Measurements from ENCODE around the gene NLRP12. TPM values are rescaled to one million over a fixed set of nuclear protein-coding genes. Genes with fewer than 3 reads are reported as not detected.
"Not testable (repeated sequence)": the region's sequence is repeated elsewhere in the genome, so short reads cannot be mapped to it uniquely, and the experiment has no call there.

The NLRP12 gene
- total RNA-seq, 1 donor: 6.9 TPM

DNA sequence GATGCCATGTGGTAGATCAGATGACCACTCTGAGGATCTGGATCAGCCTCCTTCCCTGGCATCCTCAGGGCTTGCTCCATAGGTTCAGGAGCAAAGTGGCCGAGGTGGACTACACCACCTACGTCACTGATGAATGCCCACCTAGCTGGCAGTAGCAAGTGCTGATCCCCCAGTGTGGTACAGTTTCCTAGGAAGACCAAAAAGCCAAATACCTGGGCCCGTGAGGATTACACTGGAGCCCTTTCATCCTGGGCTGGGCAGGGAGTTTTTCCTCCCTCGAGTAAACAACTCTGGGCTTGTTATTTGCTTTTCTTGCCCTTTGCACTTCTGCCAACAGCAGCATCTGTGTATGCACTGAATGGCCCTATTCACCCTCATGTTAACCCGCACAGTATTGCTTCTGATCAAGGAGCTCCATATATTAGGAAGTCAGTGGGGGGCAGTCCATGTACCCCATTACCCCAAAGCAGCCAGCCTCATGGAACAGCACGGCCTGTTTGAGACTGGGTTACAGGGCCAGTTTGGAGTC lies 40.3 kb upstream of the NLRP12 start:
- Histone ChIP-seq H3K27me3 (ENCODE audit: insufficient read depth, low read length) (no peaks in the 10 kb centered on the region), H3K4me1 (ENCODE audit: insufficient read depth, low read length) (peaks cover 29% of the 10 kb centered on the region), H3K9me3 (ENCODE audit: low read depth, low read length) (no peaks in the 10 kb centered on the region), H3K4me3 (ENCODE audit: low read length) (no peak overlapping the region)

DNA sequence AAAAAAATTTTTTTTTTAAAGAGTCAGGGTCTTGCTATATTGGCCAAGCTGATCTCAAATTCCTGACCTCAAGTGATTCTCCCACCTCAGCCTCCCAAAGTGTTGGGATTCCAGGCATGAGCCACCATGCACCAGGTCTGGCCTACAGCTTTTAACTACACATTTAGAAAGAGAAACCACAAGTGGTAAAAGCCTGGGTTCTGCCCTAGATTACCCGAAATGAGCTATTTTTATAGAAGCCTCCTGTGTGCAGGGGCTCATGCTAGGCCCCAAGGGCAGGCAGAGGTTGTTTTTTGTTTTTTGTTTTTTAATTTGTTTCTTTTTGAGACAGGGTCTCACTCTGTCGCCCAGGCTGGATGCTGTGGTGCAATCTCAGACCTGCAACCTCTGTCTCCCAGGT lies 29.6 kb upstream of the NLRP12 start:
- Histone ChIP-seq H3K9me3 (ENCODE audit: low read depth, low read length) (no peaks in the 10 kb centered on the region), H3K27me3 (ENCODE audit: insufficient read depth, low read length) (peaks cover 2% of the 10 kb centered on the region), H3K4me1 (ENCODE audit: insufficient read depth, low read length) (peaks cover 52% of the 10 kb centered on the region), H3K4me3 (ENCODE audit: low read length) (no peak overlapping the region)

DNA sequence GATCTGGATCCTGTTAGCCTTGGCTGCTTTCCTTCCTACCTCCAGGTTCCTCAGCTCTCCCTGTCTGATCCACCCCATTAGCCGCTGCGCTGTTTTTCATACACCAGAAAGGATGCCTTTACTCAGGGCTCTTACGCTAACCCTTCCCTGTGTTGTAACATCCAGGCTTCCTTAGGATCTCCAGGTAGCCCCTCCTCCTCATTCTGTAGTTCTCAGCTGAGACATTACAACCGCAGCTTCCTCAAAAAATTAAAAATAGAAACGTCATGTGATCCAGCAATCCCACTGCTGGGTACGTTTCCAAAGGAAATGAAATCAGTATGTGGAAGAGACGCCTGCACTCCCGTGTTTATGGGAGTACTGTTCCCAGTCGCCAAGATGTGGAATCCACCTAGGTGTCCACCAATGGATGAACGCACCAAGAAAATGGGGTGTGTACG lies 25.1 kb upstream of the NLRP12 start:
- H3K4me3 ChIP-seq (ENCODE audit: low read length): no peak overlapping the region
- no peaks in the 10 kb centered on the region for H3K9me3 ChIP-seq (ENCODE audit: low read depth, low read length)
- H3K4me1 ChIP-seq (ENCODE audit: insufficient read depth, low read length): peaks cover 87% of the 10 kb centered on the region
- peaks cover 2% of the 10 kb centered on the region for H3K27me3 ChIP-seq (ENCODE audit: insufficient read depth, low read length)

DNA sequence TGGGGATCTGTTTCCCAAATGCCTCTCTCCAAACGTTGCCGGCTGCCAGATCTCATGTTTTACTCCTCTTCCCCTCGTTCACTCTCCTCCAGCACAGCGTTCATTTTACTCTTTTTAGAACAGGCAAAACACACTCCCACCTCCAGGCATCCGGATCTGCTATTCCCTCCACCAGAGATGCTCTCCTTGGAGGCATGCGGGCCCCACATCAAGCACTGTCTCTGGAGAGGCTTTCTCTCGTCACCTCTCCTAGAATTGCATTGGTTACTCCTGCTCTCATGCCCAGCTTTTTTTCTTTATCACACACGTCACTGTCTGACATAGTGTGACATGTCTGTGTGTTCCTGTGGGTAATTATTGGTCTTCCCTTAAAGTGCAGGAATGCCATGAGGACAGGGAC lies 23.4 kb upstream of the NLRP12 start:
- Histone ChIP-seq H3K4me3 (ENCODE audit: low read length) (no peak overlapping the region), H3K27me3 (ENCODE audit: insufficient read depth, low read length) (peaks cover 2% of the 10 kb centered on the region), H3K4me1 (ENCODE audit: insufficient read depth, low read length) (peaks cover 82% of the 10 kb centered on the region), H3K9me3 (ENCODE audit: low read depth, low read length) (no peaks in the 10 kb centered on the region)

DNA sequence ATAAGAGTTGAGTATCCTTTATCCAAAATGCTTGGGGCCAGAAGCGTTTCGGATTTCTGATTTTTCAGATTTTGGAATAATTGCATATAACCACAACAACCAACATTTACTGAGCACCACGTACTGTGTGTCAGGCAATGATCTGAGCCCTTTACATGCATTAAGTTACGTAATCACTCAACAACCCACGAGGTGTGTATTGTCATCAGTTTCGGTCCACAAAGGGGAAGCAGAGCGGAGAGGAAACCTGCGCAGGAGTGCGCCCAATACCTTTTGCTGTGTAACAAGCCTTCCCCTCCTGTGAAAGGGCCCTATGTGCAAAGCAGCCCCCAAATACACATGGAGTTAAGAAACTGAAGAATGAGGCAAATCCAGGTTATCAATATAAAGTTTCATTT lies 20.7 kb upstream of the NLRP12 start:
- H3K9me3 ChIP-seq (ENCODE audit: low read depth, low read length): no peaks in the 10 kb centered on the region
- H3K4me1 ChIP-seq (ENCODE audit: insufficient read depth, low read length): peaks cover 79% of the 10 kb centered on the region
- peaks cover 2% of the 10 kb centered on the region for H3K27me3 ChIP-seq (ENCODE audit: insufficient read depth, low read length)
- H3K4me3 ChIP-seq (ENCODE audit: low read length): no peak overlapping the region

DNA sequence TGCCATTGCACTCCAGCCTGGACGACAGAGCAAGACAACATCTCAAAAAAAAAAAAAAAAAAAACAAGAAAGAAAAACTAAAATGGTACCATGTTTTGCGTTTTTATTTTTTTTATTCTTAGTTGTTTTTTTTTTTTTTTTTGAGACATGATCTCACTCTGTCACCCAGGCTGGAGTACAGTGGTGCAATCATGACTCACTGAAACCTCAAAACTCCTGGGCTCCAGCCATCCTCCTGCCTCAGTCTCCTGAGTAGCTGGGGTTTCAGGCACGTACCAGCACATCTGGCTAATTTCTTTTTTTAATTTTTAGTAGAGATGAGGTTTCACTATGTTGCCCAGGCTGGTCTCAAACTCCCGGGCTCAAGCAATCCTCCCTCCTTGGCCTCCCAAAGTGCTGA lies 16.8 kb upstream of the NLRP12 start:
- not testable (repeated sequence) for H3K27me3 ChIP-seq (ENCODE audit: insufficient read depth, low read length); H3K9me3 ChIP-seq (ENCODE audit: low read depth, low read length); H3K4me3 ChIP-seq (ENCODE audit: low read length)
- peaks cover 48% of the 10 kb centered on the region for H3K4me1 ChIP-seq (ENCODE audit: insufficient read depth, low read length)

DNA sequence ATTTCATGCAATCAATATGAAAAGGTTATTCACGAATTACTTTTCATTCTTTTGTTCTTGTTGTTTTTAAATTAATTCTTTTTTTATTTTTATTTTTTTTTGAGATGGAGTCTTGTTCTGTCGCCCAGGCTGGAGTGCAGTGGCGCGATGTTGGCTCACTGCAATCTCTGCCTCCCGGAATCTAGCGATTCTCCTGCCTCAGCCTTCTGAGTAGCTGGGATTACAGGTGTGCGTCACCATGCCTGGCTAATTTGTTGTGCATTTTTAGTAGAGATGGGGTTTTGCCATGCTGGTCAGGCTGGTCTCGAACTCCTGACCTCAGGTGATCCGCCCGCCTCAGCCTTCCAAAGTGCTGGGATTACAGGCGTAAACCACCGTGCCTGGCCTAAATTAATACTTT lies 16.1 kb upstream of the NLRP12 start:
- H3K4me3 ChIP-seq (ENCODE audit: low read length); H3K9me3 ChIP-seq (ENCODE audit: low read depth, low read length); H3K27me3 ChIP-seq (ENCODE audit: insufficient read depth, low read length): not testable (repeated sequence)
- peaks cover 42% of the 10 kb centered on the region for H3K4me1 ChIP-seq (ENCODE audit: insufficient read depth, low read length)

DNA sequence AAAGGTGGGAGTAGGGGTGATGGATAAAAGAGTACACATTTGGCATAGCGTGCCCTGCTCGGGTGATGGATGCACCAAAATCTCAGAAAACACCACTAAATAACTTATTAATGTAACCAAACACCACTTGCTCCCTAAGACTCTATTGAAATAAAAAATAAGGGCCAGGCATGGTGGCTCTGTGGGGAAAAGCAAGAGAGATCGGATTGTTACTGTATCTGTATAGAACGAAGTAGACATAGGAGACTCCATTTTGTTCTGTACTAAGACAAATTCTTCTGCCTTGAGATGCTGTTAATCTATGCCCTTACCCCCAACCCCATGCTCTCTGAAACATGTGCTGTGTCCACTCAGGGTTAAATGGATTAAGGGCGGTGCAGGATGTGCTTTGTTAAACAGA lies 14.3 kb upstream of the NLRP12 start:
- not testable (repeated sequence) for H3K27me3 ChIP-seq (ENCODE audit: insufficient read depth, low read length); H3K9me3 ChIP-seq (ENCODE audit: low read depth, low read length); H3K4me3 ChIP-seq (ENCODE audit: low read length)
- peaks cover 31% of the 10 kb centered on the region for H3K4me1 ChIP-seq (ENCODE audit: insufficient read depth, low read length)

DNA sequence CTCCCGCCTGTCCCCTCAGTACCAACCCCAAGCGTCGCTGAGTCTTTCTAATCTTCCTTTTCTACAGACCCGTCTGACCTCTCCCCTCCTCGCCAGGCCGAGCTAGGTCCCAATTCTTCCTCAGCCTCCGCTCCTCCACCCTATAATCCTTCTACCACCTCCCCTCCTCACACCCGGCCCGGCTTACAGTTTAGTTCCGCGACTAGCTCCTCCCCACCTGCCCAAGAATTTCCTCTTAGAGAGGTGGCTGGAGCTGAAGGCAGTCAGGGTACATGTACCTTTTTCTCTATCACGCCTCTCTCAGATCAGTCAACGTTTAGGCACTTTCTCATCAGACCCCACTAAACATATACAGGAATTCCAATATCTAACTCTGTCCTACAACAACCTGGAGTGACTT lies 8.7 kb upstream of the NLRP12 start:
- H3K27me3 ChIP-seq (ENCODE audit: insufficient read depth, low read length); H3K9me3 ChIP-seq (ENCODE audit: low read depth, low read length); H3K4me3 ChIP-seq (ENCODE audit: low read length): not testable (repeated sequence)
- peaks cover 31% of the 10 kb centered on the region for H3K4me1 ChIP-seq (ENCODE audit: insufficient read depth, low read length)

DNA sequence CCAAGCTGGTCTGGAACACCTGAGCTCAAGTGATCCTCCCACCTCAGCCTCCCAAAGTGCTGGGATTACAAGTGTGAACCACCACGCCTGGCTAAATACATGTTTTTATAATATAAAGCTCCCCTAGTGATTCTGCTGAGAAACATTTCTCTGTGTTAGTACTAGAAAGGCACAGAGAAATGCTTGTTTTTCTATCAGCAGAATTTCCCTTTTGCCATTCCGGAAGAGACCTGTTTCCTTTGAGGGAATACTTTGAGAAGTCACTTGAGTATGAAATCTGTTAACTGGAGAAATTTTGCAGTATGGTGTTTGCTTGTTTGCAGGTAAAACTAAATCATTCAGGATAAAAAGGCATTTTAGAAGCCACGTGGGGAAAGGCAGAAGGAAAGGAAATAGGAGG lies 4.4 kb upstream of the NLRP12 start:
- peaks cover 61% of the 10 kb centered on the region for H3K4me1 ChIP-seq (ENCODE audit: insufficient read depth, low read length)
- no peaks in the 10 kb centered on the region for H3K9me3 ChIP-seq (ENCODE audit: low read depth, low read length)
- no peak overlapping the region for H3K4me3 ChIP-seq (ENCODE audit: low read length)
- H3K27me3 ChIP-seq (ENCODE audit: insufficient read depth, low read length): no peaks in the 10 kb centered on the region

DNA sequence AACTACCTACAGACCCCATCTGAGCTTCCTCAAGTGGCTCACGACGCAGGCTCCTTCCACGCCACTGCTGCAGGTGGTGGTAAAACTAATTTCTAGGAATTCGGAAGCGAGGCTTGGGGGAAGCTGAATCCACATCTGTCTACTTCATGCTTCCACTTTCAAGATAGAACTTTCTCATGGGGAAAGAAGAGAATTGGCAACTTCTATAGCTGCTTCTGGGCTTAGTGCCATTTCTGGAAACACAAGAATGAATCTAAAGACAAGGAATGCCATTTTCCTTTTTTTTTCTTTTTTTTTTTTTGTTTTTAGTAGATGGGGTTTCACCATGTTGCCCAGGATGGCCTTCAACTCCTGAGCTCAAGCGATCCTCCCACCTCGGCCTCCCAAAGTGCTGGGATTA lies 2.8 kb upstream of the NLRP12 start:
- Histone ChIP-seq H3K4me3 (ENCODE audit: low read length) (no peak overlapping the region), H3K4me1 (ENCODE audit: insufficient read depth, low read length) (peaks cover 66% of the 10 kb centered on the region), H3K9me3 (ENCODE audit: low read depth, low read length) (no peaks in the 10 kb centered on the region), H3K27me3 (ENCODE audit: insufficient read depth, low read length) (no peaks in the 10 kb centered on the region)

DNA sequence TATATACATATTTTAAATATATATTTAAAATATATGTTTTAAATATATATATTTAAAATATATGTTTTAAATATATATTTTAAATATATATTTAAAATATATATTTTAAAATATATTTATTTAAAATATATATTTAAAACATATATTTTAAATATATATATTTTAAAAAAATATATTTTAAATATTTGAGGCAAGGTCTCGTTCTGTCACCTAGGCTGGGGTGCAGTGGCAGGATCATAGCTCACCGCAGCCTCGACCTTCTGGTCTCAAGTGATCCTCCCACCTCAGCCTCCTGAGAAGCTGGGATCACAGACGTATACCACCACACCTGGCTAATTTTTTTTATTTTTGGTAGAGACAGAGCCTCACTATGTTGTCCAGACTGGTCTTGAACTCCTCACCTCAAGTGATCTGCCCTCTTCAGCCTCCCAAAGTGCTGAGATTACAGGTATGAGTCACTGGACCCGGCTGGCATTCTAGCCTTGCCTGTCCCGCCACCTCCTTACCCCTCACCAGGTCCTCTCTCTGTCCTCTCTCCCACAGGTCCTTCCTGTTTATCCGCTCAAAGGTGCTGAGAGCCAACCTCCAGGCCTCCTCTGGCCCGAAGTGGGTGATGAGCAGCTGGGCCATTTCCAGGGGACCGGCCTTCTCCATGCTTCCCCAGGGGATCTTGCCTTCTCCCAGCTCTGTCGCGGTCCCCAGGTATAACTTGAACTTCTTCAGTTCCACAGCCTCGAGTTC lies 564 bp downstream of the NLRP12 start:
- H3K4me1 ChIP-seq (ENCODE audit: insufficient read depth, low read length): peaks cover 63% of the 10 kb centered on the region
- no peaks in the 10 kb centered on the region for H3K9me3 ChIP-seq (ENCODE audit: low read depth, low read length)
- peak overlapping the region; percentile 55 for H3K4me3 ChIP-seq (ENCODE audit: low read length)
- H3K27me3 ChIP-seq (ENCODE audit: insufficient read depth, low read length): no peaks in the 10 kb centered on the region

DNA sequence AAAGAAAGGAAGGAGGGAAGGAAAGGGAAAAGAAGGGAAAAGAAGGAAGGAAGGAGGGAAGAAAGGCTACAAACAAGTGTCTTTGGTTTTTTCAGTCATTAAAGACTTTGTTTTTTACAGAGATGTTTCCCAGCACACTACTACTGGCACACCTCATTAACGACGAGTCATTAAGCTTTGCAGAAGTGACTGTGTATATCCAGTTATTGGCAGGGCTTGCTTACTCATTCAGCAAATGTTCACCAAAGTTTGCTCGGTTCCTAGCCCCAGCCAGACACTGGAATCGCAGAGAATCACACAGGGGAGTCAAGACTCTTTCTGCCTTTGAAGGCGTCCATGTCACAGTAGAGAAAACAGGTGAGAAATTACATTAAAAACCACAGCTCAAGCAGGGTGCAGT lies 4.3 kb downstream of the NLRP12 start:
- Histone ChIP-seq H3K4me3 (ENCODE audit: low read length) (no peak overlapping the region), H3K27me3 (ENCODE audit: insufficient read depth, low read length) (no peaks in the 10 kb centered on the region)

DNA sequence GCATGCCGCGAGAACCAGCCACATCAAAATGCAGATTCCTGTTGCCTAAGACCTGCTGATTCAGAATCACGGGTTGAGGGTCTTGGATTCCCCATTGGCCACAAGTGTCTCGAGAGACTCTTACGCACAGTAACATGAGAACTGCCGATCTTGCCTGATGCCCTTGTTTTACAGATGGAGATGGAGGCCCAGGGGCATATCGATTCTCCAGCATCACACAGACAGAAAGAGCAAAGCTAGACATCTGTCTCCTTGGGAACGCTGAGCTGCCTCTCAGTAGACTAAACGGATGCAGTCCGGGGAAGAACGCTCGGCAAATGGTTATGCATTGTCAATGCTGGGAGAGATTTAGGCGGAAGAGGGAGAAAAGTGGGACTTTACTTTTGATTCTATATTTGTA lies 5.4 kb downstream of the NLRP12 start:
- Histone ChIP-seq H3K9me3 (ENCODE audit: low read depth, low read length) (no peaks in the 10 kb centered on the region), H3K4me1 (ENCODE audit: insufficient read depth, low read length) (peaks cover 29% of the 10 kb centered on the region), H3K27me3 (ENCODE audit: insufficient read depth, low read length) (no peaks in the 10 kb centered on the region), H3K4me3 (ENCODE audit: low read length) (no peak overlapping the region)

More for the DNA sequence above, 4.3 kb downstream of the NLRP12 start:
- Histone ChIP-seq H3K9me3 (ENCODE audit: low read depth, low read length) (no peaks in the 10 kb centered on the region), H3K4me1 (ENCODE audit: insufficient read depth, low read length) (peaks cover 34% of the 10 kb centered on the region)

DNA sequence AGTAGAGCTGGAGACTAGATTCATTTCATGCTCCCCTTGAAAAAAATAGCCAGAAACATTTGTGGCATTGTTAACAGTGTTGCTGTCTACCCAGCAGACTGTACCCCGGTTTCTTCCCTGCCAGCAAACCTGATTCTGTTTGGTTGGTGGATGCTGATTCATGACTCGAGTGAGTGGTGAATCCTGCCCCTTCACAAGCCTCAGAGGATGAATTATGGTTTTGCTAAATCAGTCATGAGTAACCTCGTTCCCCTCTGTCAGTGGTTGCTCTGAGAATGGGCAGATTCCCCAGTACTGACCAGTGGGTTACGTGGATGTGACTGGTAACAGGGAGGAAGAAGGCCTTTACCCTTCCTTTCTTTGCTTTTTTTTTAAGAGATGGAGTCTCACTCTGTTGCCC lies 10.1 kb downstream of the NLRP12 start:
- H3K4me3 ChIP-seq (ENCODE audit: low read length): no peak overlapping the region
- H3K27me3 ChIP-seq (ENCODE audit: insufficient read depth, low read length): no peaks in the 10 kb centered on the region
- no peaks in the 10 kb centered on the region for H3K4me1 ChIP-seq (ENCODE audit: insufficient read depth, low read length)
- H3K9me3 ChIP-seq (ENCODE audit: low read depth, low read length): no peaks in the 10 kb centered on the region

DNA sequence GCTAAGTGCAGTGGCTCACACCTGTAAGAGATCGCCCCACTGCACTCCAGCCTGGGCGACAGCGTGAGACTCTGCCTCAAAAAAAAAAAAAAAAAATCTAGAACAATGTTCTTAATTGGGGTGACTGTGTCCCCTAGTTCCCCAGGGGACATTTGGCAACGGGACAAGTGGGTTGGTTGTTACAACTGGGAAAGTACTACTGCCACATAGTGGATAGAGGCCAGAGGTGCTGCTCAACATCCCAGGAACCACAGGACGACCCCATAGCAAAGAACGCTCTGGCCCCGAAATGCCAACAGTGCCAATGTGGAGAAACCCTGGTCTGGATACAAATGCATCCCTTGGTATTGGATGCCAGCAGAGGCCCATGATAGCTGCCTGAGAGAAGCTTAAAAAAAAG lies 11.8 kb downstream of the NLRP12 start:
- Histone ChIP-seq H3K4me3 (ENCODE audit: low read length) (no peak overlapping the region), H3K4me1 (ENCODE audit: insufficient read depth, low read length) (no peaks in the 10 kb centered on the region), H3K27me3 (ENCODE audit: insufficient read depth, low read length) (no peaks in the 10 kb centered on the region), H3K9me3 (ENCODE audit: low read depth, low read length) (no peaks in the 10 kb centered on the region)
